T-helper 2 cell treated with Interferon-gamma antibody and Interleukin-4, amounts not matched to agents 100 ng/mL and 5 ng/mL, for 36 hours (primary cell): Measurements from ENCODE around the gene HMGCL. TPM values are rescaled to one million over a fixed set of nuclear protein-coding genes. Genes with fewer than 3 reads are reported as not detected.
"Not testable (repeated sequence)": the region's sequence is repeated elsewhere in the genome, so short reads cannot be mapped to it uniquely, and the experiment has no call there.

Experiments
- intact Hi-C: fragments of 100-400 bp; cut with micrococcal nuclease; formaldehyde crosslinking; loops from one replicate; pipeline ENCODE4 v1.15.1; 2023
- total RNA-seq: library from RNA; stranded (reverse); gene quantifications from 2 replicates; pipeline ENCODE4 v1.2.3, GENCODE V29; 2022

The HMGCL gene
- total RNA-seq, 1 donor from 2014 or later, result 18.1 TPM

- intact Hi-C loops, result loop anchor here (1.0 to 5.0 kb wide), 4 partner anchors 9 to 182 kb away; partner anchors contain the start of genes HMGCL, LYPLA2, PNRC2 and SRSF10
Measured at GRCh38 chr1:23800400-23801337, 24.6 kb downstream of the HMGCL start, which contains the start of gene GALE. GALE (minus strand) TSS chr1:23800754; CDS start chr1:23799007, 1,747 bp downstream.

DNA sequence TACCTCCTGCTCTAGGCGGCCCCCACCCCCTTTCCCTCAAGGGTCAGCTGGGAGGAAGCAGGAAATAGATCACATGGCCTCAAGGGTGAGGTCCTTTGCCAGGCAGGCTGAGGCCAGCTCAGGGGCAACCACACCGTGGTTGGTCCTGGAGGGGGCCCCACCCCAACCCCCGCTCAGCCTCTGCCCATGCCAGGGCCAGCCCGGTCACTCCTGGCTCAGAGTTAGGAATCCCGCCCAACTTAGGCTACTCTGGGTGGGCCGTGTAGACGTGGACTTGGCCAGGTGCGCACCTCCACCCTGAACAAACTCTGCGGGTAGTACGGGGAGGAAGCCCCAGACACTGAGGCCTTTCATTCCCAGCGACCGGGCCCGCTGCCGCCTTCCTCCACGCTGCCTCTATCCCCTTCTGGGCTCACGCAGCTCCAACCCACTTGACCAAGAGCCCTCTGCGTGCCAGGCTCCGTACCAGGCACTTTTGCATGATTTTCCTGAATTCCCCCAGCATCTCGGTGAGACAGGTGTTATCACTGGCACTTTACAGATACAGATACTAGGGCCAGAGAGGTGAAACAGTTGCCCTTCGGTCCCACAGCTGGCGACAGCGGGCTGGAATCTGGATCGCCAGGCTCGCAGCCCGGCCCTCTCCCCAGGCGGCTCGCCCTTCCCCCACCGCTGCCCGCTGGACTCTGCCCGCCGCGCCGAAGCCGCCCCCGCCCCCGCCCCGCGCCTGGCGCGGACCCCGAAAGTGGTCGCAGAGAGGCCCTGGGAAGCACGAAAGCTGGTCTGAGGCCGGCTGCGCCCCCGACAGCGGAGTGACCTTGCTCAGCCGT is 25.4 kb downstream of the HMGCL start:
- intact Hi-C loops, result loop anchor here (1.0 to 5.0 kb wide), 4 partner anchors 8 to 183 kb away; partner anchors contain the start of genes HMGCL, LYPLA2, PNRC2 and SRSF10

DNA sequence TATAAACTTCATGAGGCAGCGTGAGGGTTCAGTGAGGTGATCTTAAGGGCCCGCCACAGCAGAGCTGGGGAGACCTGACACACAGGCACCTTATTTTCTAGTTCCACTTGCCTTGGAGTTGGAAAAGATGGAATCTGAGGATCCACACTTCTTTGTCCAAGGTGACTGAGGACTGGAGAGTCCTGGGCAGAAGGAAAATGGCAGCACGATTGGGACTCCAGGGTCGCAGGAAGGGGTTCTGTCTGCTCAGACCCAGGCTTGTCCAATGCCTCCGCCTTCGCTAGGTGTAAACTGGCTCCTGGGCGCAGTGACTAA is 26.0 kb downstream of the HMGCL start:
- intact Hi-C loops, result no loop called here

DNA sequence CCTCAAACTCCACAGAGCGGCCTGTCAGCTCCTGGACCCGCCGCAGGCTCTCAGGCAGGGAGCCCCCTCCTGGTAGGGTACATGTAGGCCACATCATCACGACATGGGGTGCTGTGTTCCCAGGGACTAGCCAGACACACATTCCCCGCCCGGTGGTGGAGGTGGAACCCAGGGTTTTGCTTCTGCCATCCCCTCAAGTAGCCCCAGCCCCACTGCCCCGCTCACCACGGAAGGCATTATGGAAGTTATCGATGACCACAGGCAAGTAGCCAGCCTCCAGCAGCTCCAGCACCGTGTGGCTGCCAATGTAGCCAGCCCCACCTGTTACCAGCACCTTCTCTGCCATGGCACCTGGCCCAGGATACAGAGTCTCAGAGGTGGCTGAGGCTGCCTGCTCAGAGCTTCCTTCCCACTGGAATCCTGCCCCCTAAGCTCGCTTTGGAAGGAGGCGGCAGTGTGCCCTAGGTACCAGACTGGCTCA is 26.5 kb downstream of the HMGCL start:
- intact Hi-C loops, result no loop called here

DNA sequence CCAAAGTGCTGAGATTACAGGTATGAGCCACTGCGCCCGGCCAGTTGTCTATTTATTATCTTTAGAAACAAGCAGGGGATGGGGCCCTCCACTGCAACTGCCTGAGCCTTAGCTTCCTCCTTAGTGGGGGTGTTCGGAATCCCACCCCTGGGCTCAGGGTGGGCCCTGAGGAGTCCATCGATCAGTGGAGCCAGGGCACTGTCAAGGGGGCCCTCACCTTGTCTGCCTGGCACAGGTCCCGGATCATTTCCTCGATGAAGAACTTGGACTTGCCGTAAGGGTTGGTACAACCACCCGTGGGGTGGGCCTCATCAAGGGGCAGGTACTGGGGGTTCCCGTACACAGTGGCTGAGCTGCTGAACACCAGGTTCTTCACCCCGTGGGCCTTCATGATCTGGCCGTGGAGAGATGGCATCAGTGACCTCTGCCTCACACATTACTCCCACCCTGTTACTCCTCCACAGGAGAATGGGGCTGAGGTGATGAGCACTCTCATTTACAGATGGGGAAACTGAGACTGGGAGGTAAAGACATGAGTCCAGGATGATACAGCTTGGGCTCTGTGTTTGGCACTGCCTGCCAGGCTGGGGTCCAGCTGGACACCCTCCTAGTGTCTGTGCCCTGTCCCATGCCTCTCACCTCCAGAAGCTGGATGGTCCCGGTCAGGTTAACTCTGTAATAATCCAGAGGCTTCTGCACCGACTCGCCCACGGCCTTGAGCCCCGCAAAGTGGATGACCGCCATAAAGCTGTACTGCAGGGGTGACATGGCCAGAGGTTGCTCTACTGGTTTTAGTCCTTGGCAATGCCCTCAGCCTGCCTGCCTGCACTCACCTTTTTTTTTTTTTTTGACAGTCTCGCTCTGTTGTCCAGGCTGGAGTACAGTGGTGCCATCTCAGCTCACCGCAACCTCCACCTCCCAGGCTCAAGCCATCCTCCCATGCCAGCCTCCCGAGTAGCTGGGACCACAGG is 27.5 kb downstream of the HMGCL start:
- intact Hi-C loops, result no loop called here

GRCh38 chr1:23796466-23797271 is 28.6 kb downstream of the HMGCL start:
- intact Hi-C loops, result no loop called here

- intact Hi-C loops, result no loop called here
Measured at GRCh38 chr1:23795676-23796465, 29.4 kb downstream of the HMGCL start.

DNA sequence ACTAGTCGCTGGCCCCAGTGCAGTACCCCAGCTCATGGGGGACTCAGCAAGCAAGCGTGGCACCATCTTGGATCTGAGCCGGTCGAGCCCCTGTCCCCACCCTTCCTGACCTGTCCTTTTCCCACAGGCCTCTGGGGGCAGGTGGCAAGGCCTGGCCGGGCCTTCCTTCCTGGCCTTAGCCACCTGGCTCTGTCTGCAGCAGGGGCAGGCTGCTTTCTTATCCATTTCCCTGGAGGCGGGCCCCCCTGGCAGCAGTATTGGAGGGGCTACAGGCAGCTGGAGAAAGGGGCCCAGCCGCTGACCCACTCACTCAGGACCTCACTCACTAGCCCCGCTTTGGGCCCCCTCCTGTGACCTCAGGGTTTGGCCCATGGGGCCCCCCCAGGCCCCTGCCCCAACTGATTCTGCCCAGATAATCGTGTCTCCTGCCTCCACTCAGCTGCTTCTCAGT is 30.5 kb downstream of the HMGCL start:
- intact Hi-C loops, result not testable (repeated sequence)

GRCh38 chr1:23793861-23794731 is 31.1 kb downstream of the HMGCL start:
- intact Hi-C loops, result no loop called here

- intact Hi-C loops, result no loop called here
Measured at GRCh38 chr1:23793018-23793781, 32.0 kb downstream of the HMGCL start.

DNA sequence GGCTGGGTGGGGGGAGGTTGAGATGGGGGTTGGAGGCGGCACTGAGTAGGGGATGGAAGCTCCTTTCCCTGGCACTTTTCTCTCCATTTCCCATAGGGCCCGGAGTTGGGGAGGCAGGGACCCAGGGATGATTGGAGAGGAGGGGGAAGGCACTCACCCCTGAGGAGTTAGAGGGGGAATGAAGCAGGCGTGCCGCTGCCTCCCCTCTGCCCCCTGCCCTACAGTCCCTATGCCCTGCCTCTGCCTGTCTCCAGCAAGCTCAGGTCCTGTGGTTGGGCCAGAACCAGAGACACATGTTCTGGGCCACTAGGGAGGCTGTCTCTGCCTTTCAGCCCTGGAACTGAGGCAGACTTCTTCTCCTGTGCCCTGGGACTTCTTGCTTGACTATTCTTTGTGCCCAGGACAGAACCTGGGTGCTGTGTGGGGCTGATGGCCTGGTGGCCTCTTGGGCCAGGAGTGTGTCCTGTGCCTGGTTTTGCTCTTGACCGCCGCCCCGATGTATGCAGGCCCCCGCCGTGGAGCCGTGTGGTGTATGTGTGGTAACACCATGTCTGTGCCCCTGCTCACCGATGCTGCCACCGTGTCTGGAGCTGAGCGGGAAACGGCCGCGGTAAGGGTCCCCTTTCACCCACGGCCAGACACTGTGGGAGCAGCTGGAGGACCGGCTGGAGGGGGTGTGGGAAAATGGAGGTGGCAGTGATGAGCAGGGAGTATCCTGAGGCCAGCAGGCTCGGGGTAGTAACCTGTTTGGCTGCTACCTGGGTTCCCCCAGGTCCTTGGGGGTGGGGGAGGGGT is 32.9 kb downstream of the HMGCL start:
- intact Hi-C loops, result no loop called here

DNA sequence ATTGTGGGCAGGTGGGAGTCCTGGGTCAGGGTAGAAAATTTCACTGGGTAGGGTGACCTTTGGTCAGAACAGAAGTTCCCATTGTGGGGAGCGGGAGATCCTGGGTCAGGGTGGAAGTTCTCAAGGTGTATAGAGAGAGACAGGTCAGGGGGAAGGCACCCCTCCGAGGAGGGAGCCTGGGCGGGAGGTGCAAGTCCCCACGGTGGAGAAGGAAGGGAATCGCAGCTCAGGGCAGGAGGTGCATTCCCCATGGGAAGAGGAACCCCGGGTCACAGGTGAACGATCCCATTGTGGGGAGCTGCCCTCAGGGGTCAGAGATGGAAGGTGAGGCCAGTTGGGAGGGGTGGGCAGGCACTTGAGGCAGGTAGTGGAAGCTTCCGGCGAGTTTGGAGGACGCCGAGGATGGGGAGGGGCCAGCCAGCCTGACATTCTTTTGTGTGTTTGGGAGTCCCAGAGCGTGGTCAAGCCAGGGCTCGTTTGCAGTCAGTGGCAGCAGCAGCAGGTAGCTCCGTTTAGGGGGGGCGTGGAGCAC is 33.6 kb downstream of the HMGCL start:
- intact Hi-C loops, result loop anchor here (1.0 kb wide), 3 partner anchors 9 to 168 kb away; partner anchors contain the start of genes GALE, PITHD1 and PNRC2

DNA sequence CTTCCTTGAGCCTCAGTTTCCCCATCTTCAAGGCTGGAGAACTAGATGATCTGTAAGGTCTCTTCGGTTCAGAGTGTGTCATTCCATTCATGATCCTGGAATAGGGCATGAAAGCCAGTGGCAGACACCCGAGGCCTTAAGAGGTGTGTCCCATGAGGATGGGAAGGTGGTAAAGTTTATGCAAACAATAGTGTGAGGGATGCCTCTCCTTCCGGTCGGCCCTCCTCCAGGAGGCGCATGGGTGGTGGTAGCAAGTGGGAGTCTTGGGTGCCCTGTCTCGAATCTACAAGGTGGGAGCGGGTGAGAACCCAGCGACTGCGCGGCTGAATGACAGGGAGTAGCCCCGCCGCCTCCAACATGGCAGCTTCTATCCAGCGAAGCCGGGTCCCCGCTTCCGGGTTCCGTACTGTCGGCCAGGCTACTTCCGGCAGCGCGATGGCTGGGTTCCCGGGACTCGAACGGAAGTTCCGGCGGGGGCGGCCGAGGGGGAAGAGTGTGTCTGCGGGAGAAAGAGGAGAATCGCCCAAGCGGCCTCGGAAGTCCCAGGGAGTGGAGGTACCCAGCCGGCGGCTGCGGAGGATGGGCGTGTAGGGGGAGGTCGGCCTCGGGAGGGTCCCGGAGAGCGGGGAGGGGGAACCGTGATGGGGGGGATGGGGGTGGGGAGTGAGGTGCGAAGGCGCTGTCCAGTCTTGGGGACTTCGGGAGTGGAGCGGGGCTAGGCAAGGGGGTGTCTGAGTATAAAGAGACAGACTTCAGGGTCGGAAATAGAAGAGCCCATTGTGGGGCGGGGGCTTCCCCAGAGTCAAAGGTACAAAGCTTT is 34.3 kb downstream of the HMGCL start, which contains the start of gene LYPLA2:
TSS of gene LYPLA2 (plus strand) at position 450 of the 820 bp plus-strand sequence. CDS start 1,538 bp downstream, outside the sequence.
- intact Hi-C loops, result loop anchor here (1.0 kb wide), 3 partner anchors 9 to 168 kb away; partner anchors contain the start of genes GALE, PITHD1 and PNRC2

GRCh38 chr1:23788695-23789094 is 36.5 kb downstream of the HMGCL start:
- intact Hi-C loops, result no loop called here

DNA sequence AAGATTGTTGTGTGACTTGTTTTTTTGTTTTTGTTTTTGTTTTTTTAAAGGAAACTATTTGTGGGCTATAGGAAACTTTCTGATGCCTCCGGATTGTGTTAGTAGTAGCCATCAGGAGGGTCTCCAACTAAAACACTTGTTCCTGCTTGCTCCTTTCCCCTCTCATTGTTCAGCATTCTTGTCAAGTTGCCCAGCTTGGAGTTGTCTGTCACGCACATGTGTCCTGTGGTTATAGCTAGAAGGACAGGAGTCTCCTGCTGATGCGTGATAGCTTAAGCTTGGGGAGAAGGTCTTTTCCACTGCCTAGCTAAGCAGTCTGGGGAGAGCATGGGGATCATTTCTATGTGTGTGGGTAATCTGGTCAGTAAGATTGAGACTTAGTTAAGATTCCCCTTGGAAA is 37.5 kb downstream of the HMGCL start:
- intact Hi-C loops, result no loop called here
